Measurements from ENCODE around the gene RAMACL. TPM values are rescaled to one million over a fixed set of nuclear protein-coding genes. Genes with fewer than 3 reads are reported as not detected.

Gene RAMACL
- total RNA-seq, 2 experiments from 2014 or later: 0.30 to 0.41 TPM

DNA sequence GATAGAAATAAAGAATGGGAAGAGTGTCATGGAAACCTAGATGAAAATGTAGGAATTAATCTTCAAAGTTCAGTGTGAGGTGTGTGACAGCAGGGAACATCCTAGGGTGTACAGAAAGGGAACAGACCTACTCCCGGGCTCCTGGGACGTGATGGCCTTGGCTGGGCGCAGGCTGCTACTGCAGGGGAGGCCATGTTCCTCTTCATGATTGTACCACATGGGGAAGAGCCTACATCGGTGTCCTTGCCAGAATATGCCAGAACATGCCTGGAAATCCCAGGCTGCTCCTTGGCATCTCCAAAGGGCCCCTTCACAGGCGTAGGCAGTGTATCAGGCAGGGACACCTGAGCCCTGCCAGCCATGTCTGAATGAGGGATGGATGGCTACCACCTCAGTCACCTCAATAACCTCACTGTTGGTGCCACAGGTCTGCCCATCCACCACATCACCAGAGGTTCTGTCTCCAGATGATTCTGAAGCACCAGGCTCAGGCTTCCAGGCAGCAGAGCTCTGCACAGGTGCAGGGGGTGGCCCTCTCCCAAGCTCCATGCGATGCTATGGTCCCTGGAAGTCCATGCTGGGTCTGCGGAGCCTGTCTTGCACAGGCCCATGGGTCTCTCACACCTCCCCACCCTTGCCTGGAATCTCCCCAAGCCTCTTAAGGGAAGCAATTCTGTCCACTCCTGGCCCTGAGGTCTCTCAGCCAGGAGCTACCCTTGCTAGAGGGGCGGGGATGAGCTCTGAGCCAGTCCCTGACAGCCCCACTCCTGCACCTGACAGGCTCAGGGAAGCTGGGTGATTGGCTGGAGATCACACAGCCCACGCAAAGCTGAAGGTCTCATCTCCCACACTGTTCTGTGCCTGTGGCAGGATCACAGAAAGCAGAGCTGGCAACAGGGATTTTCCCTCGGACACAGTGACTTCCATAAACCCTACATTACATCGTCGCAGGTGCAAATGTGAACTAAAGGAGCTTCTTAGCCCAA is 20.2 kb downstream of the RAMACL start:
- no peaks in the 10 kb centered on the region for H3K79me2 ChIP-seq (ENCODE audit: insufficient read depth, low read depth, low read length)
- no peaks in the 10 kb centered on the region for H3K36me3 ChIP-seq (ENCODE audit: insufficient read depth, low read length)
- H3K4me3 ChIP-seq (ENCODE audit: low read depth, low read length, poor library complexity, severe bottlenecking): no peak overlapping the region
- H3K4me1 ChIP-seq (ENCODE audit: insufficient read depth, low read length, poor library complexity, severe bottlenecking): no peaks in the 10 kb centered on the region
- POLR2A ChIA-PET: no interaction called here
- no peak for DNase-seq (ENCODE audit: low spot score)
- CTCF ChIA-PET (ENCODE audit: unreplicated experiment): interaction anchor here (1.0 kb wide), 1 partner anchor 22 kb away, joined by 3 read pairs; no protein-coding TSS in a partner anchor
- no peaks in the 10 kb centered on the region for H3K9me3 ChIP-seq (ENCODE audit: low read length)
- no TSS peak for BruUV-seq (replicated peaks)
- no peaks in the 10 kb centered on the region for H4K20me1 ChIP-seq (ENCODE audit: insufficient read depth, low read length)
- no peak overlapping the region for H3K4me2 ChIP-seq (ENCODE audit: low read length)
- no peak overlapping the region for H2AFZ ChIP-seq (ENCODE audit: low read length)
- no peaks in the 10 kb centered on the region for H3K9me2 ChIP-seq (ENCODE audit: insufficient read depth, low read length)
- intact Hi-C loops (cut with micrococcal nuclease; ENCODE audit: unreplicated experiment): no loop called here
- H3K27ac ChIP-seq (ENCODE audit: low read depth, low read length, poor library complexity, severe bottlenecking): no peak overlapping the region
- TF ChIP-seq, protein P1, sequence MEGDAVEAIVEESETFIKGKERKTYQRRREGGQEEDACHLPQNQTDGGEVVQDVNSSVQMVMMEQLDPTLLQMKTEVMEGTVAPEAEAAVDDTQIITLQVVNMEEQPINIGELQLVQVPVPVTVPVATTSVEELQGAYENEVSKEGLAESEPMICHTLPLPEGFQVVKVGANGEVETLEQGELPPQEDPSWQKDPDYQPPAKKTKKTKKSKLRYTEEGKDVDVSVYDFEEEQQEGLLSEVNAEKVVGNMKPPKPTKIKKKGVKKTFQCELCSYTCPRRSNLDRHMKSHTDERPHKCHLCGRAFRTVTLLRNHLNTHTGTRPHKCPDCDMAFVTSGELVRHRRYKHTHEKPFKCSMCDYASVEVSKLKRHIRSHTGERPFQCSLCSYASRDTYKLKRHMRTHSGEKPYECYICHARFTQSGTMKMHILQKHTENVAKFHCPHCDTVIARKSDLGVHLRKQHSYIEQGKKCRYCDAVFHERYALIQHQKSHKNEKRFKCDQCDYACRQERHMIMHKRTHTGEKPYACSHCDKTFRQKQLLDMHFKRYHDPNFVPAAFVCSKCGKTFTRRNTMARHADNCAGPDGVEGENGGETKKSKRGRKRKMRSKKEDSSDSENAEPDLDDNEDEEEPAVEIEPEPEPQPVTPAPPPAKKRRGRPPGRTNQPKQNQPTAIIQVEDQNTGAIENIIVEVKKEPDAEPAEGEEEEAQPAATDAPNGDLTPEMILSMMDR (conservative IDR thresholded peaks at IDR 0.05; ENCODE audit: low read length): no peak
- TF ChIP-seq EZH2phosphoT487 (IDR thresholded peaks at IDR 0.05; ENCODE audit: borderline replicate concordance, low read depth, low read length): no peak

DNA sequence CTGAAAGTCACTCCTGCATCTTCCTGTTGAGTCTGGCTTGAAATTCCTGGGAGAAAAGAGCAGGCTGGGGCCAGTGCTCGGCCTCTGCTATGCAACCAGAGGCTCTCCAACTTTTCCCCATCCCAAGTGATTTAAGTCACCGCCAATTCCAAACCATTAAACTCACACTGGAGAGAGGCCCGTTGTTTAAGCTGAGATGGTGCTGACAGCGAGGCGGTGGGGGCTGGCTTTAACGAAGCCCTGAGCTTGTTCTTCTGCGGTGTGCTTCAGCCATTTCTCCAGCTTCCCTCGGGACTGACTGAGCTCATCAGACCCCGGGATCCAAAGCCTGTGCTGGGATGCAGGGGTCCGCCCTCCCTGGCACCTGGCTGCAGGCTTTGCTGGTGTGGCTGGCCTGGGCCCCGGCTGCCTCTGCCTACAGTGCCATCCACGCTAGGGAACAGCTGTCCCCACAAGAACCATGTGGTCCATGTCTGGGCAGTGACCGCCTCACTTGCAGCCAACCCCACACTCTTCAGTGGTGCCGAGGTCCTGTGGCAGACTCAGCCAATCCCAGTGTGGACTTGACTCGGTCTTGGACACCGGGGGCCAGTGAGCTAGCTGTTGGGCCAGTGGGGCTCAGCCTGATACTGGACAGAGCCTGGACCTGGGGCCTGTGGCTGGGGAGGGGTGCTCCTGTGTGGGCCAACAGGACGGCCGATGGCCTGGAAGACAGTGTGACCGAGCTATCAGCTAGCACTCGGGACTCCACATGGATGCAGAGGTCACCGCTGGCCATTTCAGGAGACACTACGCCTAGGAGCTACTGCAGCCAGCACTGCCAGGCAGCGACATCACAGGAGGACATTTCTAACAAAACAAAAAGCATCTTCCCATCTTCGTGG is 21.2 kb downstream of the RAMACL start:
- Histone ChIP-seq H3K36me3 (ENCODE audit: insufficient read depth, low read length) (no peaks in the 10 kb centered on the region), H3K4me3 (ENCODE audit: low read depth, low read length, poor library complexity, severe bottlenecking) (no peak overlapping the region), H3K27ac (ENCODE audit: low read depth, low read length, poor library complexity, severe bottlenecking) (no peak overlapping the region), H4K20me1 (ENCODE audit: insufficient read depth, low read length) (no peaks in the 10 kb centered on the region), H3K9me2 (ENCODE audit: insufficient read depth, low read length) (no peaks in the 10 kb centered on the region), H3K4me1 (ENCODE audit: insufficient read depth, low read length, poor library complexity, severe bottlenecking) (no peaks in the 10 kb centered on the region), H2AFZ (ENCODE audit: low read length) (no peak overlapping the region), H3K79me2 (ENCODE audit: insufficient read depth, low read depth, low read length) (no peaks in the 10 kb centered on the region), H3K9me3 (ENCODE audit: low read length) (no peaks in the 10 kb centered on the region), H3K4me2 (ENCODE audit: low read length) (no peak overlapping the region)
- DNase-seq (ENCODE audit: low spot score): no peak
- BruUV-seq (replicated peaks): no TSS peak
- intact Hi-C loops (cut with micrococcal nuclease; ENCODE audit: unreplicated experiment): no loop called here
- POLR2A ChIA-PET: interaction anchor here (0.7 kb wide), 1 partner anchor 11 kb away, joined by 3 read pairs; no protein-coding TSS in a partner anchor
- CTCF ChIA-PET (ENCODE audit: unreplicated experiment): interaction anchor here (1.0 kb wide), 1 partner anchor 23 kb away, joined by 3 read pairs; no protein-coding TSS in a partner anchor
- TF ChIP-seq, protein P1 (conservative IDR thresholded peaks at IDR 0.05; ENCODE audit: low read length): no peak
- TF ChIP-seq EZH2phosphoT487 (IDR thresholded peaks at IDR 0.05; ENCODE audit: borderline replicate concordance, low read depth, low read length): no peak
